ENCODE results near the gene GDAP2.
"Not testable (repeated sequence)": the region's sequence is repeated elsewhere in the genome, so short reads cannot be mapped to it uniquely, and the experiment has no call there.

GDAP2 gene

DNA sequence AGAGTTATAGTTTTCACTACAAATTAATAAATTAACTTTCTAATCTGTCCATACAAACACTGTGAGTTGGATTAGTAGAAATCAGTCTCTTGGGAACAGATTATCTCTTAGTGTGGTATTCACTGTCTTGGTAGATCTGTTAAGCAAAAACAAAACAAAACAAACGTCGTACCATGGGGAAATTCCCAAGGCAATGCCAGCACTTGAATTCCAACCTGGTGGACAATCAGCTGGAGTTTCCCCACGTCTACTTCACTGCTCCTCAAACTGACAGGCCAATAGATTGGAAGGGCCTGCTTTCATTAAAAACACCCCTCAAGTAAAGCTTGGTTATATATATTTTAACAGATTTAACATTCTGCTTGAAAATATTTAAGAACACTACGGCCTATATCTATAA, 31.9 kb downstream of the GDAP2 start:
- no peak for DNase-seq

DNA sequence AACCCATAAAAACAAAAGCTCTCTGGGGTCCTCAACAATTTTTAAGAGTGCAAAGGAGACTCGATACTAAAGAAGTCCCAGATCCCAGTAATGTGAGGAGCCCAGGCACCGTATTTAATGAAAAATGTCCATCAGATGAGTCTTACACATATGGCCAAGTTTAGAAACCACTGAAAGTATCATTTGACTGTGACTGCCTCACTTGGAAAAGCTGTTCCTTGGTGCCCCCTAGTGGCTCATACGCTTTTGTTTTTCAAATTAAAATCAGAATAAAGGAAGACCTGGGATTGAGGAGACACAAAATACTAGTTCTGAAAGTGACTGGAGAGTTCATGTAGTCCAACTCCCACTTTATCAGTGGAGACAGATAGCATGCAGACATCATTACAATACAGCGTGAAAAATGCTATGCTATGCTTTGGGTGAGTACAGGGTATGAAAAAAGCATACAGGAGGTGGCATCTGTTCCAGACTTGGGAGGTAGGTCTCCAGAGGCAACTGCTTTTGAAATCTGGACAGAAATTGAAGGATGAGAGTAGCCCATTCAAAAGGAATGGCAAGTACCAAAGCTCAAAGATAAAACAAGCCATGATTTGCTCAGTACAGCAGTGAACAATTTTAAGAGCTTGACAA, 33.8 kb downstream of the GDAP2 start:
- DNase-seq, result peak in 4 of 5 experiments; percentile 19 to 75 (median 28)

GRCh38 chr1:117894078-117894477, 35.3 kb downstream of the GDAP2 start:
- DNase-seq, result no peak

- DNase-seq, result no peak
Observed at GRCh38 chr1:117892512-117892911, 36.9 kb downstream of the GDAP2 start.

- no peak for DNase-seq
Observed at GRCh38 chr1:117890452-117890851, 39.0 kb downstream of the GDAP2 start.

- DNase-seq, result no peak
Observed at GRCh38 chr1:117886101-117886795, 43.2 kb downstream of the GDAP2 start.

DNA sequence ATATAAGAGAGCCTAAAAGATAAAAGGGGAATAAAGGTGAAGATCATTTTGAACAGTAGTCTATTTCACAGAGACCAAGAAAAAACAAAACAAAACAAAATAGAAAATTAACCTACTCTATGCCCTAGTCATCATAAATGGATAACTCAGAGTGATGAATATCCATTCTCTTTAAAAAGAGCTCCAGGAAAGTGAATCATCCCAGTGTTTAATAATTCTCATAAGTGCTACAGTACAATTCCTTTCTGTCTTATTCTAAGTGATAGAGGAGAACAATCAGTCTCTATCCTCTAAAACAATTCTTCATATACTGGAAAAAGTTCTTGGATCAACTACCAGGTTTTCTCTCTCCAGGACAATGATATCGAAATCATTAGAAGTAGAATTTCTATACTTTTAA, 45.8 kb downstream of the GDAP2 start:
- no peak for DNase-seq

GRCh38 chr1:117879284-117879683, 50.1 kb downstream of the GDAP2 start:
- no peak for DNase-seq

GRCh38 chr1:117877823-117878222, 51.6 kb downstream of the GDAP2 start:
- DNase-seq, result no peak

GRCh38 chr1:117871013-117871412, 58.4 kb downstream of the GDAP2 start:
- no peak for DNase-seq

GRCh38 chr1:117861694-117862093, 67.7 kb downstream of the GDAP2 start:
- DNase-seq, result no peak

GRCh38 chr1:117860896-117861610, 68.4 kb downstream of the GDAP2 start:
- no peak for DNase-seq

DNA sequence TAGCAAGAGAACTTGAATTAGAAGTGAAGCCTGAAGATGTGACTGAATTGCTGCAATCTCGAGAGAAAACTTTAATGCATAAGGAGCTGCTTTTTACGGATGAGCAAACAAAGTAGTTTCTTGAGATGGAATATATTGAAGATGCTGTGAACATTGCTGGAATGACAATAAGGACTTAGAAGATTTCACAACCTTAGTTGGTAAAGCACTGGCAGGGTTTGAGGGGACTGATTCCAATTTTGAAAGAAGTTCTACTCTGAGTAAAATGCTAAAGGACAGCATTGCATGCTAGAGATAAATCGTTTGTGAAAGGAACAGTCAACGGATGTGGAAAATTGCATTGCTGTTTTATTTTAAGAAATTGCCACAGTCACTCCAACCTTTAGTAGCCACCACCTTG, 69.5 kb downstream of the GDAP2 start:
- no peak for DNase-seq

DNA sequence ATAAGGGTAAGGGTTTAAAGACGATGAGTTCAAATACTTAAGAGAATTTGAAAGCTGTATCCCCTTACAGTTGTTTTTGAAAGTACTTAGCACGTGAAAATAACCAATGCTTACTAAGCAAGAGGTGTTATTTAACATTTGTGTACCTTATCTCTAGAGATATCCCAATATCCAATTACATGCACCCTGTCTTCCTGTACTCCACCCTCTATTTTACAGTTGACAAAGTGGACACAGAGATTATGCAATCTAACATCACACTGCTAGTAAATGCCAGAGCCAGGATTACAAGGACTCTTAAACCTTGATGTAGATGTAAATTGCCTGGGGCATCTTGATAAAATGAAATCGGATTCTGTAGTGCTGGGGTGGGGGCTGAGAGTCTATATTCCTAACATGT, 72.0 kb downstream of the GDAP2 start:
- no peak for DNase-seq

GRCh38 chr1:117852853-117853553, 76.4 kb downstream of the GDAP2 start:
- DNase-seq, result no peak

- DNase-seq, result no peak
Observed at GRCh38 chr1:117851687-117852086, 77.7 kb downstream of the GDAP2 start.

DNA sequence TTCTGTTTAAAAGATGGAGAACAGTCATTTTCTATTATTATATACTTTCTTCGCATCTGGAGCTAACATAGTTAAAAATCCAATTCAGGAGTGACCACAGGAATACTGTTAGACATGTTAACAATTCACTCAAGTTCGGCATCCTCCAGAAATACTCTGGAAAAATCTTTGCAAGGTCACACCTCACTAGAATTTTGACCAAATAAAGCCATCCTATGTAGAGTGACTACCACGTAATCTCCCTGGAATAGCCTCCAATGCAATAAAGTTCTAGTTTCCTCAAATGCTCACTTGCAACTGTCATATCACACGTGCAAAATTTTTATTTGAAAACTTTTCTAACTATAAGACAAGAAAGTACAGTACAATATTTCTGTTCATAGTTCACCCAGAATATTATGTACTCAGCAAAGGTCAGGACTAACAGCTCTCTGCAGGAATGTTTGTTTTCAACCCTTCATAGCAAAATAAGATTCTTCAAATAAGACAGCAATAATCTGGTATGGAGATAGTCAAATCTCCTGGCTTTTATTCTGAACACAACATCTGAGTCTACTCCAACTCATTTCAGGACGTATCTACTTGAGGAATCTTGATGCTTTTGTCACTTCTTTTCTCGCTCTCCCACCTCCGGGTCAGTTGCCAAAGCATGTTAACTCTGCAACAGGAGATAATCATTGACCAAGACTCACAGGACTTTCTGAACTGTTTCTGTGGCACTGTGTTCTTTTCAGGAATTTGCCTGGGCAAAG, 82.6 kb downstream of the GDAP2 start:
- DNase-seq, result no peak

- DNase-seq, result not testable (repeated sequence)
Observed at GRCh38 chr1:117844478-117844877, 84.9 kb downstream of the GDAP2 start.

DNA sequence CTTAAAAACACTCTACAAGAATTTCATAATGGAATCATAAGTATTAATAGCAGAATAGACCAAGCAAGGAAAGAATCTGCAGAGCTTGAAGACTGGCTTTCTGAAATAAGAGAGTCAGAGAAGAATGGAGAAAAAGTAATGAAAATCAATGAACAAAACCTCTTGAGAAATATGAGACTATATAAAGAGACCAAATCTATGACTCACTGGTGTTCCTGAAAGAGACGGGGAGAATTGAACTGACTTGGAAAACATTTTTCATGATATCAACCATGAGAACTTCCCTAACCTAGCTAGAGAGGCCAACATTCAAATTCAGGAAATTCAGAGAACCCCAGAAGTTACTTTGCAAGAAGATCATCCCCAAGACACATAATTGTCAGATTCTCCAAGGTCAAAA, 85.6 kb downstream of the GDAP2 start:
- DNase-seq, result no peak

GRCh38 chr1:117842408-117843170, 86.8 kb downstream of the GDAP2 start:
- no peak for DNase-seq

DNA sequence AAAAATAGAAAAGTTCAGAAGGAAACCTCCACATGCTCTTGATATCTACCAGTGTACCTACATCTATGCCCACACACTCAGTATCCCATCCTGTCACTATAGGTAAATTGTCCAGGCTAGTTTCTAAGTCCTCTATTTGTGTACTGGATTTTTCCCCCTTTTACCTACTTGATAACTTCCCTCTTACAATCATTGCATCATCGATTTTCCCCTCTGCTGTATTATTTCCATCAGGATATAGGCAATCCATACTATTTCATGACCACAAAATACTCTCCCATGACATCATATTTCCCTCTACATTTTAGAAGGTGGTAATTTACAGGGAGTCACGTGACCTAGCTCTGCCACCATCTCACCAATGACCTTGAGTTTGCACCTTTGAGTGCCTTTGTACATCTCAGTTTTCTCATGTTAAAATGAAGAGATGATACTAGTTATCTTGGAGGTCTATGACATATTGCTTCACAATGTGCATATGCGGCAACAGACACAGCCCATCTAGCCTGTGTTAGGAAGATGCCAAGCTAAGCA, 88.2 kb downstream of the GDAP2 start:
- no peak for DNase-seq

DNA sequence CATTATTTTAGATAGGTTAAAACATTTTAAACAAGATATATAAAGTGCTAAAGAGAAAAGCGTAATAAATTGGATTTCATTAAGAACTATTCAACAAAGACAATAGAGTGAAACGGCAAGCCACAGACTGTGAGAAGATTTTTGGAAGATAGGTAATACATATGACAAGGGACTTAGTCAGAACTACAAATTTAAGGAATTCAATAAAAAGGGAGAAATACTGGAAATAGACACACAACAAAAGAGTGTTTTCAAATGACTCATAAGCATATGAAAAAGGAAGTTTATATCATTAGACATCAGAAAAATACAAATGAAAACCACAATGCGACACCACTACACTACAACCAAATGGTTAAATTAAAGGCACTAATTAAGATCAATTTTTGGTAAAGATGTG, 90.5 kb downstream of the GDAP2 start:
- DNase-seq, result no peak

Measured in T-helper 2 cell (primary cell).